ENCODE results near the gene RIIAD1.

The RIIAD1 gene

DNA sequence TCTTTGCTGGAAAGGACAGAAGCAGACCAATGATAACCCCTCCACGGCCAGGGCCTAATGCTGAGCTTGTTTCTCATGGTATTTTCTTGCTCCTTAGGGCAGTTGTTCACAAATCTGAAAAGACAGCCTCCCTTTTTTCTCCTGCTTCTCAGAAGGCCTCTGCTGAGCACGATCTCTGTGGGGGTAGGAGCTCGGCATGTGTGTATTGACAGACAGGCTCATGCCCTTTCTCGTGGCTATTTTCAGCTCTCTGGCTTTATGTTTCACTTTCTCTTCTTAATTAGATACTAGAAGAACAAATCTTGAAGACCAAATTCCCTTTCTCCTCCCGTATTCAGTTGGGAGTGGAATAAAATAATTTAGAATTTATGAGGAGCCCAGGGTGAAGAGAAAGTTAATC is 768 bp upstream of the RIIAD1 start:
- TF ChIP-seq, protein P1, sequence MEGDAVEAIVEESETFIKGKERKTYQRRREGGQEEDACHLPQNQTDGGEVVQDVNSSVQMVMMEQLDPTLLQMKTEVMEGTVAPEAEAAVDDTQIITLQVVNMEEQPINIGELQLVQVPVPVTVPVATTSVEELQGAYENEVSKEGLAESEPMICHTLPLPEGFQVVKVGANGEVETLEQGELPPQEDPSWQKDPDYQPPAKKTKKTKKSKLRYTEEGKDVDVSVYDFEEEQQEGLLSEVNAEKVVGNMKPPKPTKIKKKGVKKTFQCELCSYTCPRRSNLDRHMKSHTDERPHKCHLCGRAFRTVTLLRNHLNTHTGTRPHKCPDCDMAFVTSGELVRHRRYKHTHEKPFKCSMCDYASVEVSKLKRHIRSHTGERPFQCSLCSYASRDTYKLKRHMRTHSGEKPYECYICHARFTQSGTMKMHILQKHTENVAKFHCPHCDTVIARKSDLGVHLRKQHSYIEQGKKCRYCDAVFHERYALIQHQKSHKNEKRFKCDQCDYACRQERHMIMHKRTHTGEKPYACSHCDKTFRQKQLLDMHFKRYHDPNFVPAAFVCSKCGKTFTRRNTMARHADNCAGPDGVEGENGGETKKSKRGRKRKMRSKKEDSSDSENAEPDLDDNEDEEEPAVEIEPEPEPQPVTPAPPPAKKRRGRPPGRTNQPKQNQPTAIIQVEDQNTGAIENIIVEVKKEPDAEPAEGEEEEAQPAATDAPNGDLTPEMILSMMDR (IDR thresholded peaks at IDR 0.05; ENCODE audit: low read depth, low read length): no peak
- H3K4me3 ChIP-seq (replicated peaks in 1 of 2; ENCODE audit: low read depth in 2 of 2, low read length in 2 of 2): peak overlapping the region; percentile 17 to 22
- peak in 1 of 2 donors; percentile 52 for DNase-seq (ENCODE audit: low read depth in 2 of 2)

DNA sequence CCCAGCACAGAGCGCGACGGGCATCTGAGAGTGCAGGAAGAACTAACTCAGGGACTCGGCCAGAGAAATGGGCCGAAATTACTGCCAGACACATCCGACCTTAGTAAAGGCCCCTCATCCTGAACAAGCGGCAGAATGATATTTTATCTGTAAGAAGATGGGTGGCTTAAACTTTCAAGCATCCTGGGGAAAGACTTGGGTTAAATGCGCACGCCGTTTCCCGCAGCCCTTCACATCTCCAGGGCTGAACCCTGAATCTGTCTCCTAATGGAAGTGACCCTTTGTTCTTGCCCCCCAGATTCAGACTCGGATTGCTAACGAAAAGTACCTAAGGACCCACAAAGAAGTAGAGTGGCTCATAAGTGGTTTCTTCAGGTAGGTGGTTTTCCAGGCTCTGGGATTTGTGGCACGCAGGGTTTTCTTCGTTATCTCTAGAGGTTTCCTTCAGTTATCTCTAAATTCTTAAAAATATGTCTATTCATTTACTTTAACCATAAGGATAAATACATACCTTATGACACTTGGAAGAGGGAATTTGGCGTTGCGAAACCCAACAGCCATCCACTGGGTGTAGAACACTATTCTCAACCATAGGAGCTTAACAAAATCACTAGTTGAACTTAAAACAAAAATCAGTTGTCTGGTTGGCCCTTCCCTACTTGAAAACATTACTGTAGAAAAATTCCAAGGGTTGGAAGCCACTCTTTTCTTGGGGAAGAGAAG is 627 bp downstream of the RIIAD1 start:
- DNase-seq (ENCODE audit: low read depth in 2 of 2): no peak
- H3K4me3 ChIP-seq (replicated peaks in 1 of 2; ENCODE audit: low read depth in 2 of 2, low read length in 2 of 2): peak overlapping the region; percentile 46 to 48
- TF ChIP-seq, protein P1 (IDR thresholded peaks at IDR 0.05; ENCODE audit: low read depth, low read length): no peak

DNA sequence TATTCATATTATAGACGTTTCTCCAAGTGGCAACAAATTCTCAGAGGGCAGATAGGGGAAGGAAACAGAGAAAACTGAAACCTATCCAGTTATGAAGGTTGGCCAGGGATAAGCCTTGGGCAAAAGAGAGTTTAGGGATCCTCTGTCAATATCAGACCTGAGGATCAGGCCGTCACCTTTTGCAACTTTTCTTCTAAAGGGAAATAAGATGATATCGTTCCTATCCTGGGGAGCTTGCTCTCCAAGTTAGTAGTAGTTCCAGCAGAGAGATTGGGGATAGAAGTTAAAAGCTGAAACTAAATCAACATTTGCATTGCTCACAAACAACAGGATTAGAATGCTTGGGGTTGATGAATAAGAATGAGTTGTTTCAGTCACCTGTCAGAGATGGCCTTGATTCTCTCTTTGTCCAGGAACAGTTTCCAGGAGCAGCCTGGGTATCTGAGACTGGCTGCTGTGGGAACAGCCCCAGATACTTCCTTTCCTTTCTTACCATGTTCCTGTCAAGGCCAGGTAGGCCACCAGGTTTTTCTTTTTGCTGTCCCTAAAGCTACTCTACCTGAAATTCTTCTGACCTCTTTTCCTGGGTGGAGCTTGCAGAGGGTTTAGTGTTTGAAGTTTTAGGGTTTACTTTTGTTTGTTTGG is 2.5 kb downstream of the RIIAD1 start:
- TF ChIP-seq, protein P1 (IDR thresholded peaks at IDR 0.05; ENCODE audit: low read depth, low read length): no peak
- no peak for DNase-seq (ENCODE audit: low read depth in 2 of 2)
- no peak overlapping the region for H3K4me3 ChIP-seq (replicated peaks in 1 of 2; ENCODE audit: low read depth in 2 of 2, low read length in 2 of 2)

DNA sequence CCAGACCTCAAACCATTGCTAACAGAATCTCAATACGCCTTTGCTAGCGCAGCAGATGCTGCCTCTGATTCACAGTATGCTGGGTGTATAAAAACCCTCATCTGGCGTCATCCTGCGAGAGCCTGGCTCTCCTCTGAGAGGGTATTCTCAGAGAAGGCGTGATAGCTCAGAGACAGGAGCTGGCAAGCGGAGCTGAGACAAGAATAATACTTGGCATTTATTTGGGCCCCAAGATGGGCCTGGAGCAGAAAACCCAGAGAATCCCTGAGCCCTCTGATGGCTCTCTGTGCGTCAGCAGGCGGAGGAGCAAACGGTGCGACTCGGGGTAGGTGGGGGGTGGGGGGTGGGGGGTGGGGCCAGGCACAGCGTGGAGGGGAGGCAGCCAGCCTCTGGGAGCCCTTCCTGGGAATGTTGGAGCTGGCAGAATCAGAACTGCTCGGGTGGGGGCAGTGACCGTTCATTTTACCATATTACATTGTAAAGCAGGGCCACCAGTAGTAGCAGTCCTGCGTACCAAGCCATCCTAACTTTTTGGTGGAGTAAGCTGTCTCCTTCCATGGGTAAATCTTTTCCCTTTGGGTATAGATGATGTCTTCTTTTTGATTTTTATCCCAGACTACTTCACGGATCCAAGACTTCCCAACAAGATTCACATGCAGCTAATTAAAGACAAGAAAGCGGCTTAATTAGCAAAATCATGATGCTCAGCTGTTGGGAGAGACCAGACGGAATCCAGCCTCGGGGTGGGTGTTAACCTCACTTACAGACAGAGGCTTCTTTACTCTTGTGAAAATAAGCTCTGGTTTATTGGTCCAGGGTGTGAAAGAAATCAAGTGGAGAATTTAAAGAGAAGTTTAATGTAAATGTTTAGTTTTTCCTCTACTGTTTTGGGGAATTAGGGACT is 7.1 kb downstream of the RIIAD1 start:
- TF ChIP-seq, protein P1 (IDR thresholded peaks at IDR 0.05; ENCODE audit: low read depth, low read length): no peak
- DNase-seq (ENCODE audit: low read depth in 2 of 2): peak; percentile 33 to 69
- no peak overlapping the region for H3K4me3 ChIP-seq (replicated peaks in 1 of 2; ENCODE audit: low read depth in 2 of 2, low read length in 2 of 2)

DNA sequence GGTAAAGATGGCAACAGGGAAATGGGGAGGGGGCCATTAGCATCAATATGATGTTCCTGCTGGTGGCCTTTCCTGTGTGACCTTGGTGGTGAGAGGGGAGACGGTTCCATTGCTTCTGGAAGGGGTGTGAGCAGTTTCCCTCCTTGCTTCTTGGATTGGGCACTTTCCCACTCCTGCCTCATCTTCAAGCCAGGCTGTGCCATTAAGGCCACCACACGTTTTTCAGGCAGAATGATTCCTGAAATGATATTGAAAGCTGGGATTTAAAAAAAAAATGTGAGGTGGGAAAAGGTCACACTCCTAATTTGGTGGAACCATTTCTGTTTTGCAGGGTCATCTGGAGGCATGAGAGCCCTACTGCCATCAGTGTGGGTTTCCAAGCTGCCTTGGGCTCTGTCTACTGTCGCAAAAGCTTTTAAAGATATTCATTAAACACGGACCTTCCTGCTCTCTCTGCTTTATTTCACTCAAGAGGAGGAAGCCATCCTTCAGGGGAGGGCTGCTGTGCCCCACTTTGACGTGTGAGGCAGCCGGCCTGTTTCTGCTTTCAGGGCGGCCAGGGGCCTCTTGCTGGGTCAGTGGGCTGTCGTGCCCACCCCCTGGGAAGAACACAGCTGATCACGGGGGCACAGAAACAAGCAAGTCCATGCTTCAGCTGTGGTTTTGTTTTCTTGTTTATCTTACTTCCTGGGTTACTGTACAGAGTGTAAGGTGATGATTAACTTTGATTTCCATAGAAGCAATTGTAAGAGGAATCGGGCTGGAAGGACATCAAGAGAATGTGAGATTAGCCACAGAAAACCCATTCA is 8.0 kb downstream of the RIIAD1 start:
- DNase-seq (ENCODE audit: low read depth in 2 of 2): no peak
- H3K4me3 ChIP-seq (replicated peaks in 1 of 2; ENCODE audit: low read depth in 2 of 2, low read length in 2 of 2): no peak overlapping the region
- TF ChIP-seq, protein P1 (IDR thresholded peaks at IDR 0.05; ENCODE audit: low read depth, low read length): no peak

DNA sequence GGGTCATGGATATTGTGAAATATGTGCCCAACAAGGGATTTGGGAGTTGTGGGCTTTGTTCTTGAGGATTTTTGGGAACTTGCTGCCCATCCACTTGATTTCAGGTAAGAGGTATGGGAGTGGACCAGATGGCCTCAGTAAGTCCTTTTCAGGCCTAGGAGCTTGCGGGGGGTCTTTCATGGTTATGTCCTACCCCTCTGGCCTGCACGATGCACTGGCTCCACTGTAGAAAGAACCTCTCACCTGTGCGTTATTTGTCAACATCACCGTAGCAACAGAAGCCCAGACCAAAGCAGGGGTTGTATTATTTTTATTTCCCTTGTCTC is 8.6 kb downstream of the RIIAD1 start:
- no peak for DNase-seq (ENCODE audit: low read depth in 2 of 2)
- TF ChIP-seq, protein P1 (IDR thresholded peaks at IDR 0.05; ENCODE audit: low read depth, low read length): no peak
- no peak overlapping the region for H3K4me3 ChIP-seq (replicated peaks in 1 of 2; ENCODE audit: low read depth in 2 of 2, low read length in 2 of 2)

All from cardiac fibroblast (primary cell).